Measurements from ENCODE around the gene PCDHA3.

PCDHA3 gene

DNA sequence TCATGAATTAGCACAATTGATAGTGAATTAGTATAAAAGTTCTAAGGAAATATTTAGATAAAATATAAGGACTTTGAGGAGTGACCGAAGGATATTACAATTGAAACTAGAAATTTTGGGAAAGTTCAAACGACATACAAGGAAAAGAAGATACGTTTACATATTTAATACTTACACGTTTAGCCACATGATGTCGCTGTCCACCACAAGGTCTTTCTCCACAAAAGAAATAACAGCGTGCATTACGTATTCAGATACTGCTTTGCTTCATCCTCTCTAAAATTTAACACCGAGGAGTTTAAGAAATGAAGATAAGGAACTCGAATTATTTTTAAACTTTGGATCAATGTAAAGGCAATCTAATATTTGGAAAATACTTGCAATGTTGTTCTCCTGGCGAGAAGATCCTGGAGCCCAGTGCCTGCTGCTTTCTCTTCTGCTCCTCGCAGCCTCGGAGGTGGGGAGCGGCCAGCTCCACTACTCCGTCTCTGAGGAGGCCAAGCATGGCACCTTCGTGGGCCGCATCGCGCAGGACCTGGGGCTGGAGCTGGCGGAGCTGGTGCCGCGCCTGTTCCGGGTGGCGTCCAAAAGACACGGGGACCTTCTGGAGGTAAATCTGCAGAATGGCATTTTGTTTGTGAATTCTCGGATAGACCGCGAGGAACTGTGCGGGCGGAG is at the start of gene PCDHA3:
Gene PCDHA3 (plus strand): TSS at position 242 of the 678 bp plus-strand sequence.
- no peak within 1 kb of the TSS for H3K9ac ChIP-seq (ENCODE audit: low read length)
- no peaks in the 10 kb centered on the region for H3K9me3 ChIP-seq (ENCODE audit: low read length)
- H3K27me3 ChIP-seq (ENCODE audit: insufficient read depth, low read length), result no peaks in the 10 kb centered on the region
- no peak within 1 kb of the TSS for H3K4me2 ChIP-seq (ENCODE audit: low read length)
- no peaks in the 10 kb centered on the region for H3F3A ChIP-seq (ENCODE audit: insufficient read depth, low read length)
- no peak within 1 kb of the TSS for H3K27ac ChIP-seq (ENCODE audit: low read depth, low read length, poor library complexity, severe bottlenecking)
- no peak within 1 kb of the TSS for H3K4me3 ChIP-seq (ENCODE audit: low read depth, low read length, poor library complexity, severe bottlenecking)
- H3K4me1 ChIP-seq (ENCODE audit: insufficient read depth, low read length, severe bottlenecking), result no peaks in the 10 kb centered on the region
- no peaks in the 10 kb centered on the region for H3K9me2 ChIP-seq (ENCODE audit: low read depth, low read length)
- H4K20me1 ChIP-seq (ENCODE audit: insufficient read depth, low read length), result no peaks in the 10 kb centered on the region
- no peak for TF ChIP-seq EZH2 (IDR thresholded peaks at IDR 0.05; ENCODE audit: borderline replicate concordance, low read length)
- TF ChIP-seq, protein P1, sequence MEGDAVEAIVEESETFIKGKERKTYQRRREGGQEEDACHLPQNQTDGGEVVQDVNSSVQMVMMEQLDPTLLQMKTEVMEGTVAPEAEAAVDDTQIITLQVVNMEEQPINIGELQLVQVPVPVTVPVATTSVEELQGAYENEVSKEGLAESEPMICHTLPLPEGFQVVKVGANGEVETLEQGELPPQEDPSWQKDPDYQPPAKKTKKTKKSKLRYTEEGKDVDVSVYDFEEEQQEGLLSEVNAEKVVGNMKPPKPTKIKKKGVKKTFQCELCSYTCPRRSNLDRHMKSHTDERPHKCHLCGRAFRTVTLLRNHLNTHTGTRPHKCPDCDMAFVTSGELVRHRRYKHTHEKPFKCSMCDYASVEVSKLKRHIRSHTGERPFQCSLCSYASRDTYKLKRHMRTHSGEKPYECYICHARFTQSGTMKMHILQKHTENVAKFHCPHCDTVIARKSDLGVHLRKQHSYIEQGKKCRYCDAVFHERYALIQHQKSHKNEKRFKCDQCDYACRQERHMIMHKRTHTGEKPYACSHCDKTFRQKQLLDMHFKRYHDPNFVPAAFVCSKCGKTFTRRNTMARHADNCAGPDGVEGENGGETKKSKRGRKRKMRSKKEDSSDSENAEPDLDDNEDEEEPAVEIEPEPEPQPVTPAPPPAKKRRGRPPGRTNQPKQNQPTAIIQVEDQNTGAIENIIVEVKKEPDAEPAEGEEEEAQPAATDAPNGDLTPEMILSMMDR (IDR thresholded peaks at IDR 0.05; ENCODE audit: low read length), result peak; percentile 15; the same call in 1 of the 2 replicates
- H3K36me3 ChIP-seq (ENCODE audit: insufficient read depth, low read length), result no peaks in the 10 kb centered on the region
- no peaks in the 10 kb centered on the region for H3K79me2 ChIP-seq (ENCODE audit: insufficient read depth, low read length)
- no peak within 1 kb of the TSS for H2AFZ ChIP-seq (ENCODE audit: low read length)

DNA sequence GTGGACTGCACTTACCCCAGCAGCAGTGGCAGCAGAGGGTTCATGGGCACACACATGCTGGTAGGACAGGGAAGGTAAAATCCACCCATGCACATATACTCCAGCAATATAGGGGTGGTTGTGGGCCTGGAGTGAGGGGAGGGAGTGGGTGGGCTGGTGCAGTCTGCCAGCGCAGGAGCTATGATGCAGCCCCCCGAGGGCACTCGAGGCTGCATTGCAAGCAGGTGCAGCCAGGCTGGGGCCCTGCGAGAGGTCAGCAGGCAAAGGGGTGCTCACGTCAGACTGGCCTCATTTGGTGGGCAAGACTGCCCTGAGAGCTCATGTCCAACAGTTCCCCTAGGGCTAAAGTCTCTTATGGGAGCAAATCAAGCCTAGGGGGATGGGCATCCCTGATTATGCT is 47.3 kb upstream of the PCDHA3 start:
- no peak overlapping the region for H3K4me3 ChIP-seq (ENCODE audit: low read depth, low read length, poor library complexity, severe bottlenecking)
- H2AFZ ChIP-seq (ENCODE audit: low read length), result no peak overlapping the region
- no peaks in the 10 kb centered on the region for H3F3A ChIP-seq (ENCODE audit: insufficient read depth, low read length)
- TF ChIP-seq, protein P1 (IDR thresholded peaks at IDR 0.05; ENCODE audit: low read length), result no peak
- TF ChIP-seq EZH2 (IDR thresholded peaks at IDR 0.05; ENCODE audit: borderline replicate concordance, low read length), result no peak
- no peak overlapping the region for H3K9ac ChIP-seq (ENCODE audit: low read length)
- H3K79me2 ChIP-seq (ENCODE audit: insufficient read depth, low read length), result no peaks in the 10 kb centered on the region
- H4K20me1 ChIP-seq (ENCODE audit: insufficient read depth, low read length), result no peaks in the 10 kb centered on the region
- no peaks in the 10 kb centered on the region for H3K9me2 ChIP-seq (ENCODE audit: low read depth, low read length)
- no peak overlapping the region for H3K27ac ChIP-seq (ENCODE audit: low read depth, low read length, poor library complexity, severe bottlenecking)
- H3K36me3 ChIP-seq (ENCODE audit: insufficient read depth, low read length), result no peaks in the 10 kb centered on the region
- H3K9me3 ChIP-seq (ENCODE audit: low read length), result 0 out of 2 replicates have a peak, but pooled peaks cover 4% of the 10 kb centered on the region
- H3K4me1 ChIP-seq (ENCODE audit: insufficient read depth, low read length, severe bottlenecking), result no peaks in the 10 kb centered on the region
- H3K27me3 ChIP-seq (ENCODE audit: insufficient read depth, low read length), result no peaks in the 10 kb centered on the region
- H3K4me2 ChIP-seq (ENCODE audit: low read length), result no peak overlapping the region

DNA sequence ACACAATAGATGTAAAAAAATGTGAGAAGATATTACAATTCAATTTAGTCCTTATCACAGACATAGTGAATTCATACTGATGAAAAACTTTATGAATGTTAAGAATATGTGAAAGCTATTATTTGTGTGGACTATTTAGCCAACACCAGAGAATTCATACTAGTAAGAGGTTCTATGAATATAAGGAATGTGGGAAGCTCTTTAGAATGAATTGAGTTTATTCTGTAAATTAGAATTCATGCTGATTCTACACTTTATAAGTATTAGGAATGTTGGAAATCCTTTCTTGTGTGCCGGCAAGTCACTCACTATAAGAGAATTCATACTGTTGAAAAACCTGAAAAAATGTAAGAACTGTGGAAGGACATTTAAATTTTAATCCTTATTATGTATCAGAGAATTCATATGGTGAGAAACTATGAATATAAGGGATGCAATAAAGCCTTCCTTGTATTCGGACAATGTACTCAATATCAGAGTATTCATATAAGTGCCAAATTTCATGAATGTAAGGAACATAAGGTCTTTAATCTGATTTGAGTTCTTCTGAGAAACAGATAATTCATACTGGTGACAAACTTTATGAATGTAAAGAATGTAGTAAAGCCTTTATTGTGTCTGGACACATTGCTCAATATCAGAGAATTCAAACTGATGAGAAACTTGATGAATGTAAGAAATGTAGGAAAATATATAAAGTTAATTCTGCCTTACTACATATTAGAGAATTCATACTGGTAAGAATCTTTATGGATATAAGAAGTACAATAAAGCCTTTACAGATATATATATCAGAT is 36.5 kb upstream of the PCDHA3 start:
- H3K9me3 ChIP-seq (ENCODE audit: low read length), result peaks cover 46% of the 10 kb centered on the region
- H3F3A ChIP-seq (ENCODE audit: insufficient read depth, low read length), result no peaks in the 10 kb centered on the region
- no peaks in the 10 kb centered on the region for H3K27me3 ChIP-seq (ENCODE audit: insufficient read depth, low read length)
- TF ChIP-seq, protein P1 (IDR thresholded peaks at IDR 0.05; ENCODE audit: low read length), result no peak
- no peak for TF ChIP-seq EZH2 (IDR thresholded peaks at IDR 0.05; ENCODE audit: borderline replicate concordance, low read length)
- H3K27ac ChIP-seq (ENCODE audit: low read depth, low read length, poor library complexity, severe bottlenecking), result no peak overlapping the region
- no peaks in the 10 kb centered on the region for H3K79me2 ChIP-seq (ENCODE audit: insufficient read depth, low read length)
- no peak overlapping the region for H3K4me2 ChIP-seq (ENCODE audit: low read length)
- H3K36me3 ChIP-seq (ENCODE audit: insufficient read depth, low read length), result no peaks in the 10 kb centered on the region
- H3K4me1 ChIP-seq (ENCODE audit: insufficient read depth, low read length, severe bottlenecking), result no peaks in the 10 kb centered on the region
- no peak overlapping the region for H2AFZ ChIP-seq (ENCODE audit: low read length)
- H3K9ac ChIP-seq (ENCODE audit: low read length), result no peak overlapping the region
- no peaks in the 10 kb centered on the region for H3K9me2 ChIP-seq (ENCODE audit: low read depth, low read length)
- H3K4me3 ChIP-seq (ENCODE audit: low read depth, low read length, poor library complexity, severe bottlenecking), result no peak overlapping the region
- no peaks in the 10 kb centered on the region for H4K20me1 ChIP-seq (ENCODE audit: insufficient read depth, low read length)
